Loucy (cell line): ENCODE measurements around the gene HLA-A.

Experiments used
- EZH2phosphoT487 ChIP-seq: fragments of 200-600 bp; IDR thresholded peaks from 2 replicates; pipeline ENCODE4 v1.6.1; 2018; ENCODE audit warnings: antibody characterized with exemption, mild to moderate bottlenecking, moderate library complexity, borderline replicate concordance
- TF ChIP-seq, protein P1 (sequence below): fragments of 200-600 bp; sonication (generic); conservative IDR thresholded peaks from 2 replicates; pipeline ENCODE4 v1.5.1; 2014; ENCODE audit warnings: mild to moderate bottlenecking, antibody characterized with exemption, low read length

DNA sequence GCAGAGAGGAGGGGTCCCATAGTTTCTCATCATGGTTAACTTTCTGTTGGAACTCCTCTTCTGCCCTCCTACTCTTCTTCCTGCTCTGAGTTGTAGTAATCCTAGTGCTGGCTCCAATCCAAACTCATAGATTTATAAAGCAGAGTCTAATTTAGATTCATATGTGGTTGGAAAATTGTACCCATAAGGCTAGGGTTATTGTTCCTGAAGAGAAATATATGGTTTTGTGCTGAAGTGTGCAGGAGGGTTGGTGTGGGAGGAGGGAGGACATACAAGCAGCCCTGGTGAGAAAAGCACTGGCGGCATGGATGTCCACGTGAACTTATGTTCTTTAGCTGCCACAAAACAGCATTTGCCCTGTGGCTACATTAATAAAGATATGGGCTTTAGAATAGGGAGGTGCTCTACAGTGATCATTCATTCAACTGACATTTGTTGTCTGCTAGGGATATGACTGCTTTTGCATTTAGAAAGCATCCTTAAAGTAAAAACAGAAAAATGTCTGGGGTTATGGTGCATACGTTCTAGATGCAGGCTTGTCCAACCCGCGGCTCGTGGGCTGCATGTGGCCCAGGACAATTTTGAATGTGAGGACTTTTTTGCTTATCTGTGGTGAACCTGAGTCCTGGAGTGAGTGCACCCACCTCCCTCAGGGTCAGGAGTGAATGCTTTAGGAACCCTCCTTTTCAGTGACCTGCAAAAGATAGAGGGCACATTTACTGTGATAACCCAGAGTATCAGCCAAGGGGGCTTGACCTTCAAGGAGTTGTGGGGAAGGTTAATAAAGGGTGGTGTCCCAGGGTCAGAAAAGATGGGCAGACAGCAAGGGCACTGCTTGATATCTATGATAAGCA is 4.1 kb downstream of the HLA-A start:
- TF ChIP-seq, protein P1, sequence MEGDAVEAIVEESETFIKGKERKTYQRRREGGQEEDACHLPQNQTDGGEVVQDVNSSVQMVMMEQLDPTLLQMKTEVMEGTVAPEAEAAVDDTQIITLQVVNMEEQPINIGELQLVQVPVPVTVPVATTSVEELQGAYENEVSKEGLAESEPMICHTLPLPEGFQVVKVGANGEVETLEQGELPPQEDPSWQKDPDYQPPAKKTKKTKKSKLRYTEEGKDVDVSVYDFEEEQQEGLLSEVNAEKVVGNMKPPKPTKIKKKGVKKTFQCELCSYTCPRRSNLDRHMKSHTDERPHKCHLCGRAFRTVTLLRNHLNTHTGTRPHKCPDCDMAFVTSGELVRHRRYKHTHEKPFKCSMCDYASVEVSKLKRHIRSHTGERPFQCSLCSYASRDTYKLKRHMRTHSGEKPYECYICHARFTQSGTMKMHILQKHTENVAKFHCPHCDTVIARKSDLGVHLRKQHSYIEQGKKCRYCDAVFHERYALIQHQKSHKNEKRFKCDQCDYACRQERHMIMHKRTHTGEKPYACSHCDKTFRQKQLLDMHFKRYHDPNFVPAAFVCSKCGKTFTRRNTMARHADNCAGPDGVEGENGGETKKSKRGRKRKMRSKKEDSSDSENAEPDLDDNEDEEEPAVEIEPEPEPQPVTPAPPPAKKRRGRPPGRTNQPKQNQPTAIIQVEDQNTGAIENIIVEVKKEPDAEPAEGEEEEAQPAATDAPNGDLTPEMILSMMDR = no peak
- TF ChIP-seq EZH2phosphoT487 = no peak
